B cell (primary cell): ENCODE measurements around the gene TM9SF4.

ENCODE experiments used
- CTCF ChIP-seq: fragments of 200-600 bp; IDR thresholded peaks from one replicate; pipeline ENCODE4 v1.8.0; 2022; ENCODE audit warnings: antibody characterized with exemption, mild to moderate bottlenecking
- EZH2 ChIP-seq: IDR thresholded peaks from 2 replicates; pipeline ENCODE4 v1.6.1; 2012; ENCODE audit warnings: borderline replicate concordance, low read depth, mild to moderate bottlenecking, moderate library complexity, low read length; ENCODE audit not compliant: insufficient read depth, poor library complexity, severe bottlenecking

- TF ChIP-seq CTCF = no peak
- TF ChIP-seq EZH2 = no peak
Observed at GRCh38 chr20:32191422-32191821, 81.9 kb downstream of the TM9SF4 start.
